Measurements from ENCODE around the gene TOP2B.

Gene TOP2B

GRCh38 chr3:25686766-25687165 is 22.1 kb upstream of the TOP2B start:
- no peaks in the 10 kb centered on the region for H4K20me1 ChIP-seq (ENCODE audit: control insufficient read depth, insufficient read depth, low read depth, low read length)
- no peaks in the 10 kb centered on the region for H3F3A ChIP-seq (ENCODE audit: control insufficient read depth, insufficient read depth)
- no peak overlapping the region for H3K27ac ChIP-seq (ENCODE audit: low read depth, low read length)
- no peaks in the 10 kb centered on the region for H3K9me3 ChIP-seq (ENCODE audit: control insufficient read depth, insufficient read depth, low read length)
- H3K4me3 ChIP-seq (ENCODE audit: low read length), result no peak overlapping the region
- no peaks in the 10 kb centered on the region for H3K9me2 ChIP-seq (replicated peaks; ENCODE audit: control insufficient read depth, low read length)
- H3K27me3 ChIP-seq (ENCODE audit: control insufficient read depth, low read length), result peaks cover 5% of the 10 kb centered on the region; the same call in 1 of the 2 replicates
- no peak for TF ChIP-seq CTCF (IDR thresholded peaks at IDR 0.05; ENCODE audit: low read depth, low read length, poor library complexity, severe bottlenecking)
- TF ChIP-seq EZH2phosphoT487 (IDR thresholded peaks at IDR 0.05; ENCODE audit: borderline replicate concordance, low read length), result no peak
- no peaks in the 10 kb centered on the region for H3K36me3 ChIP-seq (ENCODE audit: control insufficient read depth, low read length)
- no peaks in the 10 kb centered on the region for H3K4me1 ChIP-seq (ENCODE audit: control insufficient read depth, low read length)
- H3K79me2 ChIP-seq (ENCODE audit: control insufficient read depth, low read length), result no peaks in the 10 kb centered on the region
- H3K4me2 ChIP-seq (ENCODE audit: low read length), result no peak overlapping the region

GRCh38 chr3:25683882-25684281 is 19.2 kb upstream of the TOP2B start:
- Histone ChIP-seq H3K9me3 (ENCODE audit: control insufficient read depth, insufficient read depth, low read length) (no peaks in the 10 kb centered on the region), H3K9me2 (replicated peaks; ENCODE audit: control insufficient read depth, low read length) (no peaks in the 10 kb centered on the region), H3K27ac (ENCODE audit: low read depth, low read length) (no peak overlapping the region), H3K79me2 (ENCODE audit: control insufficient read depth, low read length) (no peaks in the 10 kb centered on the region), H3K4me1 (ENCODE audit: control insufficient read depth, low read length) (no peaks in the 10 kb centered on the region), H3F3A (ENCODE audit: control insufficient read depth, insufficient read depth) (no peaks in the 10 kb centered on the region), H3K4me3 (ENCODE audit: low read length) (no peak overlapping the region), H4K20me1 (ENCODE audit: control insufficient read depth, insufficient read depth, low read depth, low read length) (no peaks in the 10 kb centered on the region), H3K27me3 (ENCODE audit: control insufficient read depth, low read length) (no peaks in the 10 kb centered on the region), H3K4me2 (ENCODE audit: low read length) (no peak overlapping the region), H3K36me3 (ENCODE audit: control insufficient read depth, low read length) (no peaks in the 10 kb centered on the region)
- no peak for TF ChIP-seq CTCF (IDR thresholded peaks at IDR 0.05; ENCODE audit: low read depth, low read length, poor library complexity, severe bottlenecking)
- TF ChIP-seq EZH2phosphoT487 (IDR thresholded peaks at IDR 0.05; ENCODE audit: borderline replicate concordance, low read length), result no peak

- H3K9me2 ChIP-seq (replicated peaks; ENCODE audit: control insufficient read depth, low read length), result no peaks in the 10 kb centered on the region
- H3K4me1 ChIP-seq (ENCODE audit: control insufficient read depth, low read length), result no peaks in the 10 kb centered on the region
- no peaks in the 10 kb centered on the region for H3K79me2 ChIP-seq (ENCODE audit: control insufficient read depth, low read length)
- H3K27ac ChIP-seq (ENCODE audit: low read depth, low read length), result no peak overlapping the region
- H3K36me3 ChIP-seq (ENCODE audit: control insufficient read depth, low read length), result no peaks in the 10 kb centered on the region
- no peaks in the 10 kb centered on the region for H3K27me3 ChIP-seq (ENCODE audit: control insufficient read depth, low read length)
- H3K9me3 ChIP-seq (ENCODE audit: control insufficient read depth, insufficient read depth, low read length), result no peaks in the 10 kb centered on the region
- no peak overlapping the region for H3K4me2 ChIP-seq (ENCODE audit: low read length)
- no peaks in the 10 kb centered on the region for H3F3A ChIP-seq (ENCODE audit: control insufficient read depth, insufficient read depth)
- TF ChIP-seq EZH2phosphoT487 (IDR thresholded peaks at IDR 0.05; ENCODE audit: borderline replicate concordance, low read length) (no peak), CTCF (IDR thresholded peaks at IDR 0.05; ENCODE audit: low read depth, low read length, poor library complexity, severe bottlenecking) (no peak)
- no peaks in the 10 kb centered on the region for H4K20me1 ChIP-seq (ENCODE audit: control insufficient read depth, insufficient read depth, low read depth, low read length)
- H3K4me3 ChIP-seq (ENCODE audit: low read length), result no peak overlapping the region
Measured at GRCh38 chr3:25683410-25683809, 18.7 kb upstream of the TOP2B start.

Data from DOHH2 (cell line).